Transverse colon (tissue), 4 donors: ENCODE results near the gene STRIP1. TPM values are rescaled to one million over a fixed set of nuclear protein-coding genes. Genes with fewer than 3 reads are reported as not detected.

Experiments used
- DNase-seq: peaks from one replicate; pipeline ENCODE4 v3.0.0-alpha.2; 2019
- H3K27ac ChIP-seq, 4 donors: fragments of 200-600 bp; sonication (generic); 2 replicates each; pipeline ENCODE4 v1.5.1; 2016 to 2018; ENCODE audit warnings: inconsistent platforms in 4 of 4
- H3K27me3 ChIP-seq: fragments of 200-600 bp; sonication (generic); 2 replicates; pipeline ENCODE4 v1.5.1; 2017; ENCODE audit warnings: inconsistent platforms
- H3K36me3 ChIP-seq, 4 donors: fragments of 200-600 bp; sonication (generic); 2 replicates each; pipeline ENCODE4 v1.5.1; 2017 to 2019; ENCODE audit warnings: inconsistent platforms in 4 of 4
- H3K4me1 ChIP-seq, 4 donors: fragments of 200-600 bp; sonication (generic); 2 replicates each; pipeline ENCODE4 v1.5.1; 2017 to 2020; ENCODE audit warnings: inconsistent platforms in 4 of 4
- H3K4me3 ChIP-seq, 4 donors: fragments of 200-600 bp; sonication (generic); 1 replicate in 1 of 4; 2 replicates in 3 of 4; pipeline versions ENCODE4 v1.5.1 to v1.6.1; 2017 to 2019; ENCODE audit warnings: inconsistent platforms in 4 of 4
- H3K9me3 ChIP-seq, 2 donors: fragments of 200-600 bp; sonication (generic); 2 replicates each; pipeline ENCODE4 v1.5.1; 2017 to 2019; ENCODE audit warnings: inconsistent platforms in 2 of 2
- EP300 ChIP-seq: sonication (generic); formaldehyde crosslinking; IDR thresholded peaks from one replicate; pipeline ENCODE4 v1.6.1; 2017; ENCODE audit warnings: antibody characterized with exemption, low read depth
- POLR2A ChIP-seq: fragments of 450-650 bp; IDR thresholded peaks from one replicate; pipeline ENCODE4 v1.6.1; 2016; ENCODE audit warnings: antibody characterized with exemption, mild to moderate bottlenecking, moderate library complexity
- POLR2AphosphoS5 ChIP-seq, 3 donors: sonication (generic); formaldehyde crosslinking; IDR thresholded peaks; one replicate each; pipeline ENCODE4 v1.6.1; 2016; ENCODE audit warnings: antibody characterized with exemption in 3 of 3
- WGBS, 2 donors: methylation state at CpG; one replicate each; pipeline ENCODE4 v1.1.5; 2018; ENCODE audit warnings: low coverage in 1 of 2; 5-methylcytosine and 5-hydroxymethylcytosine counted together
- in situ Hi-C, 4 donors: fragments of 200-750 bp; cut with MboI; loops; one replicate each; pipeline versions ENCODE4 v1.15.0 to v1.15.1; 2017; ENCODE audit warnings: low sequenced_read_pairs in 3 of 4, low pct_ligation_motif_present in 1 of 4, low pct_unique_long_range_greater_than_20kb in 1 of 4
- intact Hi-C: fragments of 100-400 bp; cut with DNase I; formaldehyde crosslinking; loops from one replicate; pipeline ENCODE4 v1.15.1; 2023; ENCODE audit warnings: low total_unique reads
- total RNA-seq, 4 donors: library from RNA; depleted of rRNA; stranded (reverse); fragments of >200 nt; gene quantifications; one replicate each; pipeline ENCODE4 v1.1.0, GENCODE V29; 2016
- TF ChIP-seq, protein P1 (sequence below), 5 experiments: fragments of 200-600 bp in 3 of 5; fragments of 450-650 bp in 2 of 5; sonication (generic) in 3 of 5; IDR thresholded peaks; 1 replicate in 2 of 5; 2 replicates in 3 of 5; pipeline ENCODE4 v1.5.1; 2016 to 2017; ENCODE audit warnings: antibody characterized with exemption in 5 of 5, inconsistent platforms in 3 of 5, mild to moderate bottlenecking in 2 of 5, moderate library complexity in 1 of 5

Gene STRIP1
- total RNA-seq, 4 donors from 2014 or later: 32.6 to 72.2 (median 58.7) TPM

DNA sequence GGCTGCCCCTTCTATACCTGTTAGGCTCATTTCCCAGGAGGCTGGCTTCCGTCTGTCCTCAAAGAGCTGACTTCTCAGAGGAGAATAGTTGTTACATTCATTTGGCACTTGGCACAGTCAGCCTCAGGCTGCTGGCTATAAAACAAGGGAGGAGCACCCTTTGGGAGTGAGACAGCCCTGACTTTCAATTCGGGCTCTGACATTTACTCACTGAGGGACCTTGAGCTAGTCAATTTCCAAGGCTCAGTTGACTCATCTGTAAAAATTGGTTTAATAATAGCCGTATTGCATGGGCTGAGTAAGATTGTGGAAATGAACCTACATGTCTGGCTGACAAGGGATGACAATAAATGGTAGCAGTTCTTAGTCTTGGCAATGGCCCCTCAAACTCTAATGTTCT is 22.4 kb downstream of the STRIP1 start:
- H3K9me3 ChIP-seq: no peaks in the 10 kb centered on the region
- intact Hi-C loops: no loop called here
- no peaks in the 10 kb centered on the region for H3K27me3 ChIP-seq
- TF ChIP-seq EP300: no peak
- TF ChIP-seq POLR2AphosphoS5 (IDR thresholded peaks at IDR 0.05): no peak
- TF ChIP-seq, protein P1, sequence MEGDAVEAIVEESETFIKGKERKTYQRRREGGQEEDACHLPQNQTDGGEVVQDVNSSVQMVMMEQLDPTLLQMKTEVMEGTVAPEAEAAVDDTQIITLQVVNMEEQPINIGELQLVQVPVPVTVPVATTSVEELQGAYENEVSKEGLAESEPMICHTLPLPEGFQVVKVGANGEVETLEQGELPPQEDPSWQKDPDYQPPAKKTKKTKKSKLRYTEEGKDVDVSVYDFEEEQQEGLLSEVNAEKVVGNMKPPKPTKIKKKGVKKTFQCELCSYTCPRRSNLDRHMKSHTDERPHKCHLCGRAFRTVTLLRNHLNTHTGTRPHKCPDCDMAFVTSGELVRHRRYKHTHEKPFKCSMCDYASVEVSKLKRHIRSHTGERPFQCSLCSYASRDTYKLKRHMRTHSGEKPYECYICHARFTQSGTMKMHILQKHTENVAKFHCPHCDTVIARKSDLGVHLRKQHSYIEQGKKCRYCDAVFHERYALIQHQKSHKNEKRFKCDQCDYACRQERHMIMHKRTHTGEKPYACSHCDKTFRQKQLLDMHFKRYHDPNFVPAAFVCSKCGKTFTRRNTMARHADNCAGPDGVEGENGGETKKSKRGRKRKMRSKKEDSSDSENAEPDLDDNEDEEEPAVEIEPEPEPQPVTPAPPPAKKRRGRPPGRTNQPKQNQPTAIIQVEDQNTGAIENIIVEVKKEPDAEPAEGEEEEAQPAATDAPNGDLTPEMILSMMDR (IDR thresholded peaks at IDR 0.05): no peak
- no peak for TF ChIP-seq POLR2A
- peaks cover 0 to 34% (median 12%) of the 10 kb centered on the region in 4 donors for H3K36me3 ChIP-seq
- no peak overlapping the region for H3K4me3 ChIP-seq
- peak; percentile 44 for DNase-seq
- peaks cover 4 to 19% (median 11%) of the 10 kb centered on the region in 4 donors for H3K4me1 ChIP-seq
- H3K27ac ChIP-seq: peak overlapping the region in 3 of 4 donors; percentile 2 to 57 (median 20)
- 25 to 43% methylated on average over 1 to 3 of the region's 3 CpGs for WGBS, 2 donors
- in situ Hi-C loops: no loop called here

DNA sequence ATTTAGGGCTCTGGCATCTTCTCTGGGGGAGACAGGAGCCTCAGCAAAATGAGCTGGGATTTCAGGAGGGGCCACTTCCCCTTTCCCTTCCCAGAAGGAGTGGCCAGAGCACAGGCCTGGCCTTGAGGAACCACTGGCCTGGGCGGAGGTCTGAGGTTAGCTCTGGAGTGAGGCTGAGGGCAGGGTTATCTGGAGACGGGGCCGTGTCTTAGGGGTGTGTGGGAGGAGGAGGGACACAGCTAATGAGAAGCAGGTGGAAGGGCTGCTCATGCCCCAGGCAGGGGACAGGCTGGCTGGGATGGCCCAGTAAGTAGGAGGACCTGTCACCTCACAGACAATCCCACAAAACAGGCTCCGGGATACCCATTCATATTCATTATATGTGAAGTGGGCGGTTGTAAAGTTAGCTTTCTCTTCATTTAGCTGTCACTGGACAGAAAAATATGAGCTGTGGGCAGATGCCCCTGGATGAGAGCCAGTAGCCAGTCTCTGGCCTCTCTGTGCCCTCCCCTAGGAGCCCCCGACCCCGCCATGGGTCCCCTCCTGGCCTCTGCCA is 23.6 kb downstream of the STRIP1 start:
- no peaks in the 10 kb centered on the region for H3K27me3 ChIP-seq
- DNase-seq: no peak
- in situ Hi-C loops: no loop called here
- intact Hi-C loops: no loop called here
- no peaks in the 10 kb centered on the region for H3K9me3 ChIP-seq
- H3K4me3 ChIP-seq: no peak overlapping the region
- peaks cover 0 to 24% (median 10%) of the 10 kb centered on the region in 4 donors for H3K36me3 ChIP-seq
- TF ChIP-seq EP300: no peak
- TF ChIP-seq, protein P1 (IDR thresholded peaks at IDR 0.05): no peak
- TF ChIP-seq POLR2A: no peak
- TF ChIP-seq POLR2AphosphoS5 (IDR thresholded peaks at IDR 0.05): no peak
- no peak overlapping the region for H3K27ac ChIP-seq
- peaks cover 4 to 19% (median 11%) of the 10 kb centered on the region in 4 donors for H3K4me1 ChIP-seq
- 77 to 80% methylated on average over 6 to 7 of the region's 7 CpGs for WGBS, 2 donors

DNA sequence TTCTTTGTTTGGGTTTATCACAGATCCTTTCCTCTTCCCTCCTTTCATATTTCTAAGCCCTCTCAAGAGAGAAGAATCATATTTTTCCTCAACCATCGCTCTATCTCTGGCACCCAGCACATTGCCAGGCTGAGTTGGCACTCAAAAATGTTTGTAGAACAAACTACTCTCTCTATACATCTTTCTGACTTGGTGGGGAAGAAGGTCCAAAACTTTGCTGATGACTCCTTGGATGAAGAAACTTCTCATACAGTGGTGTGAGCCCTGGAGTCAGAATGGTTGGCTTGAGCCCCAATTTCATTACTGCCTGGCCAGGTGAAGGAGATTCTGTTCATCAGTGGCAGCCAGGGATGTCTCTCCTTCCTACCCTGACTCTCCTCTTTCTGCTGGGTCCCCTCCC is 24.2 kb downstream of the STRIP1 start:
- peaks cover 0 to 22% (median 7%) of the 10 kb centered on the region in 4 donors for H3K36me3 ChIP-seq
- TF ChIP-seq POLR2A (no peak), POLR2AphosphoS5 (IDR thresholded peaks at IDR 0.05) (no peak), EP300 (no peak)
- TF ChIP-seq, protein P1 (IDR thresholded peaks at IDR 0.05): no peak
- no peaks in the 10 kb centered on the region for H3K27me3 ChIP-seq
- H3K4me1 ChIP-seq: peaks cover 4 to 19% (median 11%) of the 10 kb centered on the region in 4 donors
- 86 to 89% methylated on average over 1 of the region's 1 CpG for WGBS, 2 donors
- intact Hi-C loops (no loop called here), in situ Hi-C loops (no loop called here)
- no peak for DNase-seq
- H3K4me3 ChIP-seq: no peak overlapping the region
- H3K9me3 ChIP-seq: no peaks in the 10 kb centered on the region
- no peak overlapping the region for H3K27ac ChIP-seq

DNA sequence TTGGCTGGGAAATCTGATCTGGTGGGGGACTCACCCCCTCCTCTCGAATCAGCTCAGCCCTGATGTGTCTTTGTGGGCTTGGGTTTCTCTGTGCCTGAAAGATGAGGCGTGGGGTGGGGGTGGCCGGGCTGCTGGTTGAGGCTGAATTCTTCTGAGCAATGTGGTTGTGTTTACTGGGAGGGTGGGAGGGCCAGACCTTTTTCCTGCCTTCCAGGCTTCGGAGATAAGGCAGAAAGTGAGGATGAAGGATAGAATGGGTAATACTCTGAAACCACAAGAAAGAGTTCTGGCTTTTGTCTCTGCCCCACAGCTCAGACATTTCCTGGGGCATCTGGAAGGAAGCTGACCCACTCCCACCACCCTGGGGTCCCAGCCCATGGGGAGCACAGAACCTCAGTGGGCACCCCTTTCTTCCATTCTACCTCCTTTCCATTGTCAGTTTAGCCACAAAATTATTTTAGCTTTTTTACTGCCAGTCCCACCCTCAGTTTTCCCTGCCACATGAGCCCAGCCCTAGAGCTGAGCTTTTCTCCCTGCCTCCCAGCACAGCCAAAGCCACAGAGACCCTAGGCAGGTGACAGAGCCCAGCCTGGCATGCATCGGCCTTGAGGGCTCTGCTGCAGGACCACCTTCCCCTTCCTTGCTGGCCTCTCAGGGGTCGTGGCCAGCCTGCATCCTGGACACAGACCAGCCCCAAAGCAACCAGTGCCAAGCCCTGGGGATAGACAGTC is 24.9 kb downstream of the STRIP1 start:
- DNase-seq: no peak
- intact Hi-C loops (no loop called here), in situ Hi-C loops (no loop called here)
- Histone ChIP-seq H3K4me1 (peaks cover 4 to 19% (median 11%) of the 10 kb centered on the region in 4 donors), H3K27ac (no peak overlapping the region), H3K4me3 (no peak overlapping the region), H3K27me3 (no peaks in the 10 kb centered on the region), H3K9me3 (no peaks in the 10 kb centered on the region), H3K36me3 (peaks cover 0 to 17% (median 5%) of the 10 kb centered on the region in 4 donors)
- no peak for TF ChIP-seq POLR2AphosphoS5 (IDR thresholded peaks at IDR 0.05)
- TF ChIP-seq, protein P1 (IDR thresholded peaks at IDR 0.05): no peak
- TF ChIP-seq EP300: no peak
- TF ChIP-seq POLR2A: no peak
- WGBS, 2 donors: 83 to 100% methylated on average over 1 to 6 of the region's 6 CpGs
